BLaER1 treated with 17β-estradiol and CSF1 and Interleukin-3, amounts not matched to agents 10 nM and 100 nM (cell line): ENCODE results near the gene CSNK1E.
"Not testable (repeated sequence)": the region's sequence is repeated elsewhere in the genome, so short reads cannot be mapped to it uniquely, and the experiment has no call there.

ENCODE experiments used
- H3K27ac ChIP-seq, 11 experiments: shearing (Covaris generic); formaldehyde crosslinking; 2 replicates each; pipeline ENCODE4 v1.8.1; 2022
- H3K27me3 ChIP-seq, 11 experiments: shearing (Covaris generic); formaldehyde crosslinking; 2 replicates each; pipeline ENCODE4 v1.8.1; 2022
- H3K36me3 ChIP-seq, 11 experiments: shearing (Covaris generic); formaldehyde crosslinking; 2 replicates each; pipeline ENCODE4 v1.8.1; 2022
- H3K4me1 ChIP-seq, 10 experiments: shearing (Covaris generic); formaldehyde crosslinking; 2 replicates each; pipeline ENCODE4 v1.8.1; 2022
- H3K4me2 ChIP-seq, 11 experiments: shearing (Covaris generic); formaldehyde crosslinking; 2 replicates each; pipeline ENCODE4 v1.8.1; 2022
- H3K4me3 ChIP-seq, 10 experiments: shearing (Covaris generic); formaldehyde crosslinking; 2 replicates each; pipeline ENCODE4 v1.8.1; 2022
- H3K9ac ChIP-seq, 11 experiments: shearing (Covaris generic); formaldehyde crosslinking; 2 replicates each; pipeline ENCODE4 v1.8.1; 2022
- H3K9me3 ChIP-seq, 11 experiments: shearing (Covaris generic); formaldehyde crosslinking; replicated peaks in 1 of 11; 2 replicates each; pipeline ENCODE4 v1.8.1; 2022
- H4K20me1 ChIP-seq, 11 experiments: shearing (Covaris generic); formaldehyde crosslinking; 2 replicates each; pipeline ENCODE4 v1.8.1; 2022
- Cebpa-rat ChIP-seq, 11 experiments: shearing (Covaris generic); IDR thresholded peaks; 2 replicates each; pipeline ENCODE4 v1.8.1; 2022

Gene CSNK1E

GRCh38 chr22:38317122-38317994, at the start of gene CSNK1E:
CSNK1E (minus strand) TSS chr22:38317433; CDS start chr22:38314157, 3,276 bp downstream.
- Histone ChIP-seq H3K4me1 (peaks cover 44 to 51% (median 49%) of the 10 kb centered on the region in 10 experiments), H3K4me2 (peak within 1 kb of the TSS; percentile 97 to 100 (median 99)), H3K9me3 (no peaks in the 10 kb centered on the region), H3K36me3 (peaks cover 9 to 21% (median 19%) of the 10 kb centered on the region in 11 experiments), H4K20me1 (peaks cover 36 to 46% (median 41%) of the 10 kb centered on the region in 11 experiments), H3K27me3 (no peaks in the 10 kb centered on the region), H3K4me3 (peak within 1 kb of the TSS; percentile 76 to 100 (median 94)), H3K9ac (peak within 1 kb of the TSS; percentile 95 to 100 (median 99)), H3K27ac (peak within 1 kb of the TSS; percentile 93 to 99 (median 98))
- no peak for TF ChIP-seq Cebpa-rat (IDR thresholded peaks at IDR 0.05)

DNA sequence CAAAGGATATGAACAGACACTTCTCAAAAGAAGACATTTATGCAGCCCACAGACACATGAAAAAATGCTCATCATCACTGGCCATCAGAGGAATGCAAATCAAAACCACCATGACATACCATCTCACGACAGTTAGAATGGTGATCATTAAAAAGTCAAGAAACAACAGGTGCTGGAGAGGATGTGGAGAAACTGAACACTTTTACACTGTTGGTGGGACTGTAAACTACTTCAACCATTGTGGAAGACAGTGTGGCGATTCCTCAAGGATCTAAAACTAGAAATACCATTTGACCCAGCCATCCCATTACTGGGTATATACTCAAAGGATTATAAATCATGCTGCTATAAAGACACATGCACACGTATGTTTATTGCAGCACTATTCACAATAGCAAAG, 48.6 kb upstream of the CSNK1E start:
- H3K4me3 ChIP-seq, H3K27me3 ChIP-seq, H3K9me3 ChIP-seq, H3K27ac ChIP-seq, H3K9ac ChIP-seq, H3K4me2 ChIP-seq, H4K20me1 ChIP-seq, H3K36me3 ChIP-seq: not testable (repeated sequence)
- peaks cover 0 to 12% (median 4%) of the 10 kb centered on the region in 10 experiments; a peak in 7 of 20 replicates for H3K4me1 ChIP-seq

GRCh38 chr22:38365174-38365573, 47.9 kb upstream of the CSNK1E start:
- H3K4me3 ChIP-seq, H3K36me3 ChIP-seq, H3K9me3 ChIP-seq, H3K27ac ChIP-seq, H4K20me1 ChIP-seq, H3K27me3 ChIP-seq, H3K9ac ChIP-seq, H3K4me2 ChIP-seq: not testable (repeated sequence)
- H3K4me1 ChIP-seq, result peaks cover 0 to 12% (median 4%) of the 10 kb centered on the region in 10 experiments; a peak in 7 of 20 replicates

GRCh38 chr22:38360560-38360959, 43.3 kb upstream of the CSNK1E start:
- H3K27ac ChIP-seq, H4K20me1 ChIP-seq, H3K9me3 ChIP-seq, H3K4me3 ChIP-seq, H3K9ac ChIP-seq, H3K4me2 ChIP-seq, H3K27me3 ChIP-seq, H3K36me3 ChIP-seq: not testable (repeated sequence)
- peaks cover 9 to 12% (median 11%) of the 10 kb centered on the region in 10 experiments; a peak in 18 of 20 replicates for H3K4me1 ChIP-seq

DNA sequence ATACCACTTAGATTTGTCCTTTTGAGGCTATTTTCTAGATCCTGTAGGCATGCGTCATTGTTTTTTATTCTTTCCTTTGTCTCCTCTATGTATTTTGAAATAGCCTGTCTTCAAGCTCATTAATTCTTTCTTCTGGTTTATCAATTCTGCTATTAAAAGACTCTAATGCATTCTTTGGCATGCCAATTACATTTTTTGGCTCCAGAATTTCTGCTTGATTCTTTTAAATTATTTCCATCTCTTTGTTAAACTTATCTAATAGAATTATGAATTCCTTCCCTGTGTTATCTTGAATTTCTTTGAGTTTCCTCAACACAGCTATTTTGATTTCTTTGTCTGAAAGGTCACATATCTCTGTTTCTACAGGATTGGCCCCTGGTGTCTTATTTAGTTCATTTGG, 42.6 kb upstream of the CSNK1E start:
- not testable (repeated sequence) for H3K27ac ChIP-seq, H3K36me3 ChIP-seq, H4K20me1 ChIP-seq, H3K9ac ChIP-seq, H3K9me3 ChIP-seq, H3K4me3 ChIP-seq, H3K4me2 ChIP-seq
- H3K4me1 ChIP-seq, result peaks cover 9 to 19% (median 18%) of the 10 kb centered on the region in 10 experiments; a peak in 18 of 20 replicates
- H3K27me3 ChIP-seq, result peaks cover 0 to 11% (median 0%) of the 10 kb centered on the region in 11 experiments; a peak in 5 of 22 replicates

GRCh38 chr22:38357971-38358370, 40.7 kb upstream of the CSNK1E start:
- not testable (repeated sequence) for H3K4me2 ChIP-seq, H4K20me1 ChIP-seq, H3K27ac ChIP-seq, H3K36me3 ChIP-seq, H3K4me3 ChIP-seq, H3K9me3 ChIP-seq, H3K9ac ChIP-seq
- peaks cover 0 to 11% (median 0%) of the 10 kb centered on the region in 11 experiments; a peak in 5 of 22 replicates for H3K27me3 ChIP-seq
- H3K4me1 ChIP-seq, result peaks cover 9 to 36% (median 34%) of the 10 kb centered on the region in 10 experiments

GRCh38 chr22:38355275-38355674, 38.0 kb upstream of the CSNK1E start:
- peaks cover 0 to 11% (median 0%) of the 10 kb centered on the region in 11 experiments; a peak in 5 of 22 replicates for H3K27me3 ChIP-seq
- H4K20me1 ChIP-seq, result peaks cover 0 to 13% (median 0%) of the 10 kb centered on the region in 11 experiments; a peak in 5 of 22 replicates
- H3K9me3 ChIP-seq, result no peaks in the 10 kb centered on the region
- peak overlapping the region in 4 of 11 experiments; percentile 13 to 56 (median 32); a peak in 5 of 22 replicates for H3K27ac ChIP-seq
- no peak overlapping the region for H3K4me3 ChIP-seq
- H3K4me1 ChIP-seq, result peaks cover 9 to 43% (median 37%) of the 10 kb centered on the region in 10 experiments
- H3K4me2 ChIP-seq, result peak overlapping the region in 9 of 11 experiments; percentile 35 to 79 (median 55); a peak in 15 of 22 replicates
- no peak for TF ChIP-seq Cebpa-rat (IDR thresholded peaks at IDR 0.05)
- H3K9ac ChIP-seq, result peak overlapping the region in 1 of 11 experiments; percentile 55; a peak in 3 of 22 replicates
- peaks cover 0 to 5% (median 0%) of the 10 kb centered on the region in 11 experiments; a peak in 1 of 22 replicates for H3K36me3 ChIP-seq

DNA sequence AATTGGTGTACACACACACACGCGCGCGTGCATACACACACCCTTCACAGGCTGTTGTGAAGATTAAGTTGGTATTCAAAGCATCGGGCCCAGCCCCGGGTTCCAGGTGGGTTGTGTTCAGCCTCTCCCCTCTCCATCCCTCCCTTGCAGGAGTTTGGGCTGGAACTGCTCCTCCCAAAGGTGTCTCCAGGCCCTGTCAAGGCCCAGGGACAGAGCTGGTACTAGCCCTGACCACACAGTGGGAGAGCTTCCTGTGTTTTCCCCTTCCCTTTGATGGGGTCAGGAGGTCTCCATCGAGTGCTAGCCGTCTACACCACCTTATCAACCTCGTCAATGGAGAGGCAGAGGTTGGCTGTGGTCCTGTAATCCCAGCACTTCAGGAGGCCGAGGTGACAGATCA, 36.5 kb upstream of the CSNK1E start:
- peaks cover 0 to 13% (median 0%) of the 10 kb centered on the region in 11 experiments; a peak in 6 of 22 replicates for H4K20me1 ChIP-seq
- H3K9me3 ChIP-seq, result no peaks in the 10 kb centered on the region
- no peak overlapping the region for H3K27ac ChIP-seq
- H3K36me3 ChIP-seq, result peaks cover 0 to 5% (median 0%) of the 10 kb centered on the region in 11 experiments; a peak in 1 of 22 replicates
- H3K4me3 ChIP-seq, result no peak overlapping the region
- H3K9ac ChIP-seq, result peak overlapping the region in 1 of 11 experiments; percentile 3; a peak in 2 of 22 replicates
- peaks cover 9 to 59% (median 51%) of the 10 kb centered on the region in 10 experiments for H3K4me1 ChIP-seq
- peaks cover 0 to 14% (median 0%) of the 10 kb centered on the region in 11 experiments; a peak in 5 of 22 replicates for H3K27me3 ChIP-seq
- no peak for TF ChIP-seq Cebpa-rat (IDR thresholded peaks at IDR 0.05)
- peak overlapping the region in 9 of 11 experiments; percentile 8 to 64 (median 49); a peak in 13 of 22 replicates for H3K4me2 ChIP-seq

DNA sequence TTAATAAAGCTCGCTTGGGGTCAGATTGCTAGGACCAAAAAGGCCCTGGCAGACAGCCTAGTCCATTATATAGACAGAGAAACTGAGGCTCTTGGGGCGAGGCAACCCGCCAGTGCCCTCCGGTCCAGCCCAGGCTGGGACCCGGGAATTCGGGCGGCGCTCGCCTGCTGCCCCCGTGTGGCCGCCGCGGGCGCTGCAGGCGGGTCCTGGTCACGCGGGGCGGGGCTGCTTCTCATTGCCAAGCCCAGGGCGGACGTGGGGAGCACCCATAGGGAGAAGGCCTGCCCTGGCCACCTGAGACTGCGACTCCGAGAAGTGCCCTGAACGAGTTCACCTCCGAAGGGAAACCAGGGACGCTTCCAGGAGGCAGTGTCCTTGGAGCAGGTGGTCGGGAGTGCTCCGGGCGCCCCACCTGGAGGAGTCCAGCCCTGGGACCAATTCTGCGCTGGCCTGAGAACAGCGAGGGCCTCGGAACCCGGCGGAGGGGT, 36.0 kb upstream of the CSNK1E start:
- peaks cover 9 to 64% (median 56%) of the 10 kb centered on the region in 10 experiments for H3K4me1 ChIP-seq
- TF ChIP-seq Cebpa-rat (IDR thresholded peaks at IDR 0.05), result no peak
- peak overlapping the region in 10 of 11 experiments; percentile 8 to 70 (median 52); a peak in 15 of 22 replicates for H3K4me2 ChIP-seq
- H3K4me3 ChIP-seq, result no peak overlapping the region
- H3K9ac ChIP-seq, result peak overlapping the region in 1 of 11 experiments; percentile 3; a peak in 2 of 22 replicates
- H3K9me3 ChIP-seq, result no peaks in the 10 kb centered on the region
- H3K27me3 ChIP-seq, result peaks cover 0 to 20% (median 0%) of the 10 kb centered on the region in 11 experiments; a peak in 5 of 22 replicates
- peaks cover 0 to 5% (median 0%) of the 10 kb centered on the region in 11 experiments; a peak in 1 of 22 replicates for H3K36me3 ChIP-seq
- no peak overlapping the region for H3K27ac ChIP-seq
- H4K20me1 ChIP-seq, result peaks cover 0 to 13% (median 0%) of the 10 kb centered on the region in 11 experiments; a peak in 6 of 22 replicates
